Measurements from ENCODE around the gene IQGAP3.

Gene IQGAP3

DNA sequence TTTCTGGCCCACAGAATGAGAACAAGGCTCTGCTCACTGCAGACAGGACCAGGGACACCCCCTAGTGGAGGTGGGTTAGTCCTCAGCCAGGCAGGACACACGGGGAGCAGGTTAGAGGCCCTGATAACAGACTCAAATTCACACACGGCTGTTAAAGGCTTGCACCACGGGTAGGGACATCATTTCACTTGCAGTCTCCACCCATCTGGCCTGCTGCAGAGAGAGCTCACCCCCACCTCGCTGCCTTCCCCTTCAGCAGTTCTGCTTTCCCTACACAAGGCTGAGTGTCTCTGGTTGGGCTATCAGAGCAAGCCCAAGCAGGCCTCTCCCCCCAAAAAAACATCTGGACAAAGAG, 92.4 kb downstream of the IQGAP3 start:
- TF ChIP-seq CTCF (IDR thresholded peaks at IDR 0.05; ENCODE audit: low read length) (peak; percentile 23), EZH2 (optimal IDR thresholded peaks at IDR 0.05; ENCODE audit: low read depth, low read length) (no peak)
- Histone ChIP-seq H3K9me2 (replicated peaks; ENCODE audit: insufficient read depth, low read length) (no peaks in the 10 kb centered on the region), H3K79me2 (ENCODE audit: low read length) (peaks cover 98% of the 10 kb centered on the region), H3K4me3 (ENCODE audit: low read length) (no peak overlapping the region), H2AFZ (ENCODE audit: low read length) (no peak overlapping the region), H3K27me3 (replicated peaks; ENCODE audit: insufficient read depth, low read length) (no peaks in the 10 kb centered on the region), H3K27ac (ENCODE audit: low read length) (no peak overlapping the region), H3K4me2 (ENCODE audit: low read depth, low read length) (no peak overlapping the region), H3F3A (ENCODE audit: insufficient read depth, low read length) (peaks cover 18% of the 10 kb centered on the region), H3K4me1 (ENCODE audit: low read length) (peaks cover 38% of the 10 kb centered on the region), H3K9me3 (replicated peaks; ENCODE audit: insufficient read depth, low read length) (no peaks in the 10 kb centered on the region), H3K9ac (ENCODE audit: low read length) (no peak overlapping the region), H3K36me3 (replicated peaks; ENCODE audit: insufficient read depth, low read length) (peaks cover 51% of the 10 kb centered on the region), H4K20me1 (ENCODE audit: insufficient read depth, low read length) (peaks cover 9% of the 10 kb centered on the region; the same call in 1 of the 2 replicates)
- DNase-seq, result no peak

DNA sequence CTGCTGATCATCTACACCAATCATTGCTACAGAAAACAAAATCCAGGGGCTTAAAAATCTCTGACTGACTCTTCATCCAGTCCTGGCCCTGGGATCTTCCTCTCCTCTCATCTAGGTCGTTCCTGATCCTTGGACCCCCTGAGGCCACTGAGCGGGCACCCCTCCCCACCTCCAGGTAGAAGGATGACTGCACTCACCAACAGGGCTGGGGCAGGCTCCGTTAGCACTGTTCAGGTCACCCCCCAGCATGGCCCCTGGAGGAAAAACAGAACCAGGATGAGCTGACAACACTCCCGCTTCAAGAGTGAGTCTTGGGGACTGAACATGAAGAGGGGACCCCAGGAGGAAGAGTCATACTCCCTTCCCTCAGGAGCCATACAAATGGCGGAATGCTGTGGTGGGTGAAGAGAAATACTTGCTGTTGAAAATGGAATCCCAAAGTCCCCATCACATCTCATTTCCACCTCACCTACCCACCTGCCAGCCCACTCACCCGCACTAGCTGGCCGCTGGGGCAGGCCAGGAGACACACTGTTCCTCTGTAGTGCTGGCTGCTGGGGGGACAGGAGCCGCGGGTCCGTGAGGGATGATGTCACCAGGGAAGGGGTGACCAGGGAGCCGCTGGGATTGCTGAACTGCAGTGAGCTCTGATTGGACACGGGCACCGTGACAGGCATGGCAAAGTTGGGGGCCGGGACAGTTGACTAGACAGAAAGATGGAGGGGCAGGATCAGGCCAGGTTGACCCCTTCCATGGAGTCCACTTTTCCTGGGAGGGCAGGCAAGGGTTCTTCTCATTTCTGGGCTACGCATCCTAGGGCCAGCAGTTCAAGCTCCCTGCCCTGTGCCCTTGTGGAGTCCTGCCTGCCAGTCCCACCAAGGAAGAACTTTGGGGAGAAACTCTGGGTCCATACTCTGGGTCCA, 93.0 kb downstream of the IQGAP3 start:
- Histone ChIP-seq H3K27ac (ENCODE audit: low read length) (no peak overlapping the region), H3K36me3 (replicated peaks; ENCODE audit: insufficient read depth, low read length) (peaks cover 51% of the 10 kb centered on the region), H3K9me2 (replicated peaks; ENCODE audit: insufficient read depth, low read length) (no peaks in the 10 kb centered on the region), H3F3A (ENCODE audit: insufficient read depth, low read length) (peaks cover 19% of the 10 kb centered on the region), H3K27me3 (replicated peaks; ENCODE audit: insufficient read depth, low read length) (no peaks in the 10 kb centered on the region), H3K9me3 (replicated peaks; ENCODE audit: insufficient read depth, low read length) (no peaks in the 10 kb centered on the region), H3K4me2 (ENCODE audit: low read depth, low read length) (no peak overlapping the region), H3K79me2 (ENCODE audit: low read length) (peaks cover 98% of the 10 kb centered on the region), H3K9ac (ENCODE audit: low read length) (no peak overlapping the region), H3K4me3 (ENCODE audit: low read length) (no peak overlapping the region), H2AFZ (ENCODE audit: low read length) (no peak overlapping the region), H4K20me1 (ENCODE audit: insufficient read depth, low read length) (peaks cover 4% of the 10 kb centered on the region; the same call in 1 of the 2 replicates), H3K4me1 (ENCODE audit: low read length) (peaks cover 33% of the 10 kb centered on the region)
- TF ChIP-seq EZH2 (optimal IDR thresholded peaks at IDR 0.05; ENCODE audit: low read depth, low read length), result no peak
- no peak for TF ChIP-seq EZH2phosphoT487 (IDR thresholded peaks at IDR 0.05; ENCODE audit: low read length)
- TF ChIP-seq CTCF (IDR thresholded peaks at IDR 0.05; ENCODE audit: low read length), result no peak
- DNase-seq, result no peak

- peaks cover 97% of the 10 kb centered on the region for H3K79me2 ChIP-seq (ENCODE audit: low read length)
- H3K36me3 ChIP-seq (replicated peaks; ENCODE audit: insufficient read depth, low read length), result peaks cover 55% of the 10 kb centered on the region
- H2AFZ ChIP-seq (ENCODE audit: low read length), result no peak overlapping the region
- DNase-seq, result no peak
- peaks cover 25% of the 10 kb centered on the region for H3K4me1 ChIP-seq (ENCODE audit: low read length)
- peaks cover 26% of the 10 kb centered on the region for H3F3A ChIP-seq (ENCODE audit: insufficient read depth, low read length)
- no peak overlapping the region for H3K27ac ChIP-seq (ENCODE audit: low read length)
- no peaks in the 10 kb centered on the region; the same call in 1 of the 2 replicates for H4K20me1 ChIP-seq (ENCODE audit: insufficient read depth, low read length)
- H3K9me3 ChIP-seq (replicated peaks; ENCODE audit: insufficient read depth, low read length), result no peaks in the 10 kb centered on the region
- H3K9ac ChIP-seq (ENCODE audit: low read length), result no peak overlapping the region
- no peak overlapping the region for H3K4me2 ChIP-seq (ENCODE audit: low read depth, low read length)
- no peak overlapping the region for H3K4me3 ChIP-seq (ENCODE audit: low read length)
- no peaks in the 10 kb centered on the region for H3K9me2 ChIP-seq (replicated peaks; ENCODE audit: insufficient read depth, low read length)
- no peak for TF ChIP-seq EZH2 (optimal IDR thresholded peaks at IDR 0.05; ENCODE audit: low read depth, low read length)
- TF ChIP-seq CTCF (IDR thresholded peaks at IDR 0.05; ENCODE audit: low read length), result no peak
- TF ChIP-seq EZH2phosphoT487 (IDR thresholded peaks at IDR 0.05; ENCODE audit: low read length), result no peak
- H3K27me3 ChIP-seq (replicated peaks; ENCODE audit: insufficient read depth, low read length), result no peaks in the 10 kb centered on the region
Observed at GRCh38 chr1:156478250-156478627, 94.1 kb downstream of the IQGAP3 start.
